Renal cortex interstitium (tissue), 11 donors: ENCODE data around the gene TSPEAR. TPM values are rescaled to one million over a fixed set of nuclear protein-coding genes. Genes with fewer than 3 reads are reported as not detected.
"Not testable (repeated sequence)": the region's sequence is repeated elsewhere in the genome, so short reads cannot be mapped to it uniquely, and the experiment has no call there.

Source experiments
- DNase-seq, 11 donors: peaks; one replicate each; pipeline ENCODE4 v3.0.0-alpha.2; 2013; ENCODE audit warnings: low read depth in 9 of 11, low spot score in 4 of 11; ENCODE audit errors: extremely low read depth in 1 of 11
- polyA plus RNA-seq, 3 donors: library from polyadenylated mRNA; unstranded; fragments of 120-200 nt; gene quantifications; one replicate each; pipeline ENCODE4 v1.2.1, GENCODE V29; 2013; ENCODE audit not compliant: insufficient read length in 3 of 3

Gene TSPEAR
- polyA plus RNA-seq, 3 donors = 0.82 to 1.5 (median 0.89) TPM

GRCh38 chr21:44571296-44571695 is 140.1 kb downstream of the TSPEAR start:
- no peak for DNase-seq

- no peak for DNase-seq
Observed at GRCh38 chr21:44569861-44570517, 141.4 kb downstream of the TSPEAR start.

- DNase-seq = no peak
Observed at GRCh38 chr21:44568667-44569556, 142.5 kb downstream of the TSPEAR start.

- no peak for DNase-seq
Observed at GRCh38 chr21:44568261-44568660, 143.1 kb downstream of the TSPEAR start.

GRCh38 chr21:44567481-44568171 is 143.7 kb downstream of the TSPEAR start:
- no peak for DNase-seq

GRCh38 chr21:44566403-44566802 is 145.0 kb downstream of the TSPEAR start:
- no peak for DNase-seq

GRCh38 chr21:44564886-44565598 is 146.3 kb downstream of the TSPEAR start:
- no peak for DNase-seq

- DNase-seq = no peak
Observed at GRCh38 chr21:44564099-44564498, 147.3 kb downstream of the TSPEAR start.

- no peak for DNase-seq
Observed at GRCh38 chr21:44558695-44559094, 152.7 kb downstream of the TSPEAR start, which contains the start of gene KRTAP10-3. TSS of gene KRTAP10-3 (minus strand) at chr21:44558795. CDS start at chr21:44558715, 80 bp downstream.

GRCh38 chr21:44558329-44558675 is 153.1 kb downstream of the TSPEAR start:
- not testable (repeated sequence) for DNase-seq

GRCh38 chr21:44557491-44558328 is 153.7 kb downstream of the TSPEAR start:
- no peak for DNase-seq

- no peak for DNase-seq
Observed at GRCh38 chr21:44556879-44557278, 154.5 kb downstream of the TSPEAR start.

GRCh38 chr21:44555200-44555875 is 156.0 kb downstream of the TSPEAR start:
- DNase-seq = no peak

GRCh38 chr21:44552681-44553080 is 158.7 kb downstream of the TSPEAR start:
- DNase-seq = no peak

GRCh38 chr21:44552136-44552535 is 159.2 kb downstream of the TSPEAR start:
- no peak for DNase-seq

GRCh38 chr21:44551340-44551961 is 159.9 kb downstream of the TSPEAR start, which contains the start of gene KRTAP10-2:
TSS of gene KRTAP10-2 (minus strand) at chr21:44551505. CDS start at chr21:44551458, 47 bp downstream.
- no peak for DNase-seq

GRCh38 chr21:44550807-44551206 is 160.6 kb downstream of the TSPEAR start:
- no peak for DNase-seq
